HG03196 (cell line): Measurements from ENCODE around the gene CACNA1F.

ENCODE experiments used
- ATAC-seq: cut with Tn5 transposase; IDR thresholded peaks from one replicate; pipeline ENCODE4 v1.9.1; 2021; ENCODE audit not compliant: unreplicated experiment

The CACNA1F gene

GRCh38 chrX:49233176-49233575, at the start of gene CACNA1F:
Gene CACNA1F, minus strand, starts transcription at chrX:49233340. Its CDS starts 31 bp downstream, at chrX:49233309.
- no peak for ATAC-seq

- ATAC-seq, result no peak
Measured at GRCh38 chrX:49282647-49283011, 49.5 kb upstream of the CACNA1F start.

GRCh38 chrX:49278081-49278480, 44.9 kb upstream of the CACNA1F start:
- ATAC-seq, result no peak

GRCh38 chrX:49277535-49277830, 44.3 kb upstream of the CACNA1F start:
- no peak for ATAC-seq

GRCh38 chrX:49276671-49277534, 43.8 kb upstream of the CACNA1F start:
- ATAC-seq, result no peak

GRCh38 chrX:49276207-49276606, 43.1 kb upstream of the CACNA1F start:
- no peak for ATAC-seq

- no peak for ATAC-seq
Measured at GRCh38 chrX:49273181-49273727, 40.1 kb upstream of the CACNA1F start.

- ATAC-seq, result no peak
Measured at GRCh38 chrX:49272421-49272820, 39.3 kb upstream of the CACNA1F start.

- ATAC-seq, result no peak
Measured at GRCh38 chrX:49271341-49271740, 38.2 kb upstream of the CACNA1F start.

GRCh38 chrX:49270249-49270921, 37.2 kb upstream of the CACNA1F start:
- ATAC-seq, result no peak

GRCh38 chrX:49269767-49270248, 36.7 kb upstream of the CACNA1F start, which contains the start of gene PPP1R3F:
Gene PPP1R3F, plus strand, starts transcription at chrX:49269793. Its CDS starts 77 bp downstream, at chrX:49269870.
- ATAC-seq, result peak; percentile 16

- ATAC-seq, result peak; percentile 86
Measured at GRCh38 chrX:49269010-49269766, 36.0 kb upstream of the CACNA1F start.

GRCh38 chrX:49268702-49269009, 35.5 kb upstream of the CACNA1F start:
- ATAC-seq, result no peak

GRCh38 chrX:49266523-49267445, 33.6 kb upstream of the CACNA1F start:
- no peak for ATAC-seq

GRCh38 chrX:49264460-49264859, 31.3 kb upstream of the CACNA1F start, which contains the start of gene FOXP3:
Gene FOXP3, minus strand, starts transcription at chrX:49264710. Its CDS starts 6,205 bp downstream, at chrX:49258505.
- no peak for ATAC-seq

GRCh38 chrX:49263631-49264030, 30.5 kb upstream of the CACNA1F start:
- no peak for ATAC-seq

- no peak for ATAC-seq
Measured at GRCh38 chrX:49262603-49263002, 29.5 kb upstream of the CACNA1F start.

GRCh38 chrX:49260221-49260985, 27.3 kb upstream of the CACNA1F start:
- no peak for ATAC-seq

- no peak for ATAC-seq
Measured at GRCh38 chrX:49258749-49259124, 25.6 kb upstream of the CACNA1F start.
